HG02571 (cell line): ENCODE measurements around the gene TTC5.
"Not testable (repeated sequence)": the region's sequence is repeated elsewhere in the genome, so short reads cannot be mapped to it uniquely, and the experiment has no call there.

Experiments
- ATAC-seq: cut with Tn5 transposase; IDR thresholded peaks from one replicate; pipeline ENCODE4 v1.9.1; 2021; ENCODE audit warnings: mild to moderate bottlenecking, moderate library complexity; ENCODE audit not compliant: unreplicated experiment

TTC5 gene

GRCh38 chr14:20306079-20306423 is 300 bp upstream of the TTC5 start:
- ATAC-seq: no peak

- ATAC-seq: no peak
Observed at GRCh38 chr14:20302042-20302755, 3.6 kb downstream of the TTC5 start.

- ATAC-seq: peak; percentile 89
Observed at GRCh38 chr14:20295067-20295466, 10.7 kb downstream of the TTC5 start.

GRCh38 chr14:20294636-20295035 is 11.1 kb downstream of the TTC5 start:
- no peak for ATAC-seq

GRCh38 chr14:20281998-20282397 is 23.8 kb downstream of the TTC5 start:
- ATAC-seq: not testable (repeated sequence)

- not testable (repeated sequence) for ATAC-seq
Observed at GRCh38 chr14:20280265-20280664, 25.5 kb downstream of the TTC5 start.

GRCh38 chr14:20278414-20278813 is 27.3 kb downstream of the TTC5 start:
- no peak for ATAC-seq

GRCh38 chr14:20277409-20277808 is 28.3 kb downstream of the TTC5 start:
- no peak for ATAC-seq

- ATAC-seq: no peak
Observed at GRCh38 chr14:20274062-20274461, 31.7 kb downstream of the TTC5 start.

GRCh38 chr14:20264361-20264760 is 41.4 kb downstream of the TTC5 start:
- ATAC-seq: not testable (repeated sequence)

GRCh38 chr14:20262642-20263128 is 43.1 kb downstream of the TTC5 start:
- ATAC-seq: no peak

GRCh38 chr14:20247646-20248246 is 58.0 kb downstream of the TTC5 start:
- no peak for ATAC-seq
